DMS153 treated with DMSO at 0.1 percent for 48 hours (cell line): ENCODE data around the gene KRTAP5-7.
"Not testable (repeated sequence)": the region's sequence is repeated elsewhere in the genome, so short reads cannot be mapped to it uniquely, and the experiment has no call there.

ENCODE experiments used
- DNase-seq: peaks from one replicate; lab custom pipeline; 2025; ENCODE audit not compliant: unreplicated experiment; lab: John Stamatoyannopoulos, UW

Gene KRTAP5-7

GRCh38 chr11:71556018-71556417, 29.0 kb downstream of the KRTAP5-7 start:
- no peak for DNase-seq

- no peak for DNase-seq
These were observed 30.2 kb downstream of the KRTAP5-7 start for GRCh38 chr11:71557257-71557656.

- DNase-seq = no peak
These were observed 31.9 kb downstream of the KRTAP5-7 start for GRCh38 chr11:71558996-71559395.

GRCh38 chr11:71562120-71562519, 35.1 kb downstream of the KRTAP5-7 start:
- no peak for DNase-seq

- no peak for DNase-seq
These were observed 36.3 kb downstream of the KRTAP5-7 start for GRCh38 chr11:71563406-71563805.

- DNase-seq = no peak
These were observed 37.4 kb downstream of the KRTAP5-7 start for GRCh38 chr11:71564430-71564829.

GRCh38 chr11:71565263-71565662, 38.2 kb downstream of the KRTAP5-7 start, which contains the start of gene KRTAP5-10:
Gene KRTAP5-10, plus strand, starts transcription at chr11:71565563. Its CDS starts 25 bp downstream, at chr11:71565588.
- no peak for DNase-seq

GRCh38 chr11:71566081-71566620, 39.1 kb downstream of the KRTAP5-7 start:
- DNase-seq = no peak

GRCh38 chr11:71566626-71567599, 39.8 kb downstream of the KRTAP5-7 start:
- not testable (repeated sequence) for DNase-seq

- DNase-seq = not testable (repeated sequence)
These were observed 40.6 kb downstream of the KRTAP5-7 start for GRCh38 chr11:71567633-71568032.

GRCh38 chr11:71568704-71569349, 41.8 kb downstream of the KRTAP5-7 start:
- no peak for DNase-seq

GRCh38 chr11:71571101-71571850, 44.2 kb downstream of the KRTAP5-7 start:
- not testable (repeated sequence) for DNase-seq

GRCh38 chr11:71572811-71573210, 45.7 kb downstream of the KRTAP5-7 start:
- DNase-seq = no peak

GRCh38 chr11:71574418-71574817, 47.4 kb downstream of the KRTAP5-7 start:
- DNase-seq = no peak

GRCh38 chr11:71575723-71576424, 48.8 kb downstream of the KRTAP5-7 start:
- no peak for DNase-seq

- DNase-seq = not testable (repeated sequence)
These were observed 49.8 kb downstream of the KRTAP5-7 start for GRCh38 chr11:71576688-71577465.

- no peak for DNase-seq
These were observed 50.5 kb downstream of the KRTAP5-7 start for GRCh38 chr11:71577469-71578004.
